DND-41 (cell line): Measurements from ENCODE around the gene DLG2.

Experiments used
- EZH2 ChIP-seq: IDR thresholded peaks from 3 replicates; pipeline ENCODE4 v1.6.1; 2012; ENCODE audit warnings: borderline replicate concordance, low read depth, mild to moderate bottlenecking, moderate library complexity, low read length, inconsistent platforms; ENCODE audit not compliant: severe bottlenecking
- TF ChIP-seq, protein P1 (sequence below): IDR thresholded peaks from 2 replicates; pipeline ENCODE4 v1.5.1; 2012; ENCODE audit warnings: borderline replicate concordance, low read length, moderate library complexity, mild to moderate bottlenecking; ENCODE audit not compliant: poor library complexity, severe bottlenecking; ENCODE audit errors: extremely low read depth

DNA sequence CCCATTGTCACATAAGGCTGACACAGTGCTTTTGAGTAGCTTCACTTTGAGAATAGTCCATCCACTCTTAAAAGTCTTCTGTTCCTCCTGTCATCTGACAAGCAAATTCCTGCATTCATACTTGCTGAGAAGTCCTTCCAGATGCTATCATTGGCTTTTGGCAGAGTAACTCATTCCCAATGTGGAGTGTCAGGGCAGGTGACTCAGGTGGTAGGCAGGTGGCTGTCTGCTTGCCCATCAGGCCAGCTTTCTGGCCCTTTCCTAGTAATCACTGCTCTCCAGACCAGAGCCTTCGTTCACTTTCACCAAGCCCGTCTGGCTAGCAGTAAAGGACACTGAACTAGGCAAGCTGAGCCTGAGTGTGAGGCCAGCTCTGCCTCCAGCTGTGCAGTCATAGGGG lies 2178.5 kb downstream of the DLG2 start:
- no peak for TF ChIP-seq EZH2
- TF ChIP-seq, protein P1, sequence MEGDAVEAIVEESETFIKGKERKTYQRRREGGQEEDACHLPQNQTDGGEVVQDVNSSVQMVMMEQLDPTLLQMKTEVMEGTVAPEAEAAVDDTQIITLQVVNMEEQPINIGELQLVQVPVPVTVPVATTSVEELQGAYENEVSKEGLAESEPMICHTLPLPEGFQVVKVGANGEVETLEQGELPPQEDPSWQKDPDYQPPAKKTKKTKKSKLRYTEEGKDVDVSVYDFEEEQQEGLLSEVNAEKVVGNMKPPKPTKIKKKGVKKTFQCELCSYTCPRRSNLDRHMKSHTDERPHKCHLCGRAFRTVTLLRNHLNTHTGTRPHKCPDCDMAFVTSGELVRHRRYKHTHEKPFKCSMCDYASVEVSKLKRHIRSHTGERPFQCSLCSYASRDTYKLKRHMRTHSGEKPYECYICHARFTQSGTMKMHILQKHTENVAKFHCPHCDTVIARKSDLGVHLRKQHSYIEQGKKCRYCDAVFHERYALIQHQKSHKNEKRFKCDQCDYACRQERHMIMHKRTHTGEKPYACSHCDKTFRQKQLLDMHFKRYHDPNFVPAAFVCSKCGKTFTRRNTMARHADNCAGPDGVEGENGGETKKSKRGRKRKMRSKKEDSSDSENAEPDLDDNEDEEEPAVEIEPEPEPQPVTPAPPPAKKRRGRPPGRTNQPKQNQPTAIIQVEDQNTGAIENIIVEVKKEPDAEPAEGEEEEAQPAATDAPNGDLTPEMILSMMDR, result no peak
